IMR-90 (cell line): ENCODE results near the gene CDC26. TPM values are rescaled to one million over a fixed set of nuclear protein-coding genes. Genes with fewer than 3 reads are reported as not detected.

Experiments used
- polyA plus RNA-seq, 3 experiments: library from polyadenylated mRNA; depleted of rRNA; stranded (reverse); fragments of >200 nt; gene quantifications; 2 replicates each; pipeline ENCODE4 v1.2.3, GENCODE V29; 2012; ENCODE audit warnings: low replicate concordance in 1 of 3
- total RNA-seq: library from RNA; depleted of rRNA; stranded (reverse); fragments of >200 nt; gene quantifications from 2 replicates; pipeline ENCODE4 v1.2.3, GENCODE V29; 2012
- TF ChIP-seq, protein P1 (sequence below): fragments of 150-350 bp; IDR thresholded peaks from 2 replicates; pipeline ENCODE4 v1.6.1; 2016; ENCODE audit warnings: low read depth, mild to moderate bottlenecking, low read length, moderate library complexity, borderline replicate concordance

The CDC26 gene
- total and polyA plus RNA-seq, 2 of the 4 experiments (the other 2 are of a cell fraction), result 16.5 to 32.7 TPM

GRCh38 chr9:113221800-113222481 is 53.4 kb downstream of the CDC26 start (continued):
- TF ChIP-seq, protein P1, sequence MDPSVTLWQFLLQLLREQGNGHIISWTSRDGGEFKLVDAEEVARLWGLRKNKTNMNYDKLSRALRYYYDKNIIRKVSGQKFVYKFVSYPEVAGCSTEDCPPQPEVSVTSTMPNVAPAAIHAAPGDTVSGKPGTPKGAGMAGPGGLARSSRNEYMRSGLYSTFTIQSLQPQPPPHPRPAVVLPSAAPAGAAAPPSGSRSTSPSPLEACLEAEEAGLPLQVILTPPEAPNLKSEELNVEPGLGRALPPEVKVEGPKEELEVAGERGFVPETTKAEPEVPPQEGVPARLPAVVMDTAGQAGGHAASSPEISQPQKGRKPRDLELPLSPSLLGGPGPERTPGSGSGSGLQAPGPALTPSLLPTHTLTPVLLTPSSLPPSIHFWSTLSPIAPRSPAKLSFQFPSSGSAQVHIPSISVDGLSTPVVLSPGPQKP, result no peak
